DMS114 treated with DMSO at 0.1 percent for 48 hours (cell line): ENCODE measurements around the gene IER2.
"Not testable (repeated sequence)": the region's sequence is repeated elsewhere in the genome, so short reads cannot be mapped to it uniquely, and the experiment has no call there.

Experiments used
- DNase-seq: peaks from one replicate; lab custom pipeline; 2025; ENCODE audit not compliant: unreplicated experiment; lab: John Stamatoyannopoulos, UW

IER2 gene

GRCh38 chr19:13190781-13191540 lies 40.8 kb downstream of the IER2 start:
- no peak for DNase-seq

- DNase-seq = no peak
These were observed 45.5 kb downstream of the IER2 start for GRCh38 chr19:13195678-13196077.

- no peak for DNase-seq
These were observed 48.4 kb downstream of the IER2 start for GRCh38 chr19:13198634-13199033.

- not testable (repeated sequence) for DNase-seq
These were observed 51.9 kb downstream of the IER2 start for GRCh38 chr19:13202112-13202511.
